Cerebellar nuclear complex (tissue), 1 donor: ENCODE measurements around the gene USP13.

ENCODE experiments used
- DNase-seq, 2 experiments: peaks; one replicate each; lab custom pipeline; 2025; lab: John Stamatoyannopoulos, UW

Gene USP13

DNA sequence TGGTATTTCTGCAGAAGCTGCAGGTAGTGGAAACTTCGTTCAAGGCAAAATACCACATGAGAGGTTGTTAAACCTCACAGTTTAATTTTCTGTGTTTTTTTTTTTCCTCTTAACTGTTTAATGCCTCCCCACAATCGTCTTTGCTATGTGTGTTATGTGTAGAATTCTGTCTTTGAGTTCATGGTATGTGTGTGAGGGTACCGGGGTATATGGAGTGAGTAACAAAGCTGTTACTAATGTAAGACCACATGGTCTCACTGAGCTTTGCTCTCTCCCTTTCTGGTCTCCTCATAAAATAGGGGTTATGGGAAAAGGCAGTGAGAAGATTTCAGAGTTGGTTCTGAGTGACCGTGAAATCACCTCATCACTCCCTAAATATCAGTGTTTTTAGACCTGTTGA is 143.6 kb downstream of the USP13 start:
- DNase-seq = no peak

DNA sequence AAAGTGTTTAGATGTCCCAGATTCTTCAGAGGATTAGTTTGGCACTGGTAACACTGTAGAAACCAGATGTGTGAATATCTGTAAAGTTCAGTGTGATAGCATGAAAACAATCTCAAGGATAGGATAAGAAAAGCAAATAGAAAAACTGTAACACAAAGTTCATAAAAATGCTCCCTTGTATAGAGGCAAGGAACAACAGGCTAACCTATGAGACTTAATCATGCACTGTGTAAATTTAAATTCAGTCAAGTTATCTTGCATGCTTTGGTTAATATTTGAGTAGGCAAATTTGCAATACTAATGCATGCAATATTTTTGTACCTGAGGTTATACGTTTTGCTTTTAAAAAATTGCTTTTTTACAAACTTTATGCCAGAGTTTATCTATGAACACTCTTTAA is 144.4 kb downstream of the USP13 start:
- DNase-seq = no peak

GRCh38 chr3:179801263-179801662 is 148.4 kb downstream of the USP13 start:
- no peak for DNase-seq

DNA sequence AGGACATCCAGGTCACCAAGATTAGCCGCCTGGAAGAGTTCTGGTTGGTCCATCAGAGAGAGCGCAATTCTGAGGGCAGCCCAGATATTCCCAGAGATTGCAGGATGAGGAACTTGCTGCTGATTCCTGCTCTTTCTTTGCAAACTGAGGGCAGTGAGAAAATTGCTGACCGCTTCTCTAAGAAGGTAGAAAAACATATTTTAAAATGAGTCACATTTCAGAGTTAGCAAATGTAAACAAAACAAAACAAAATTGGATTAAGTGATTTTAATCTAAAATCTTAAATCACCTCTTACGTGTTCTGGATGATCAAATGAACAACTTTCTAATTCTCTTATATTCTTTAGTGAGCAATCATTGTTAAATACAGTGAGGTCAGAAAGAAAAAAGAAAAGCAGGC is 149.0 kb downstream of the USP13 start:
- no peak for DNase-seq

GRCh38 chr3:179806177-179806576 is 153.3 kb downstream of the USP13 start:
- no peak for DNase-seq

- no peak for DNase-seq
Measured at GRCh38 chr3:179807588-179807987, 154.7 kb downstream of the USP13 start.

DNA sequence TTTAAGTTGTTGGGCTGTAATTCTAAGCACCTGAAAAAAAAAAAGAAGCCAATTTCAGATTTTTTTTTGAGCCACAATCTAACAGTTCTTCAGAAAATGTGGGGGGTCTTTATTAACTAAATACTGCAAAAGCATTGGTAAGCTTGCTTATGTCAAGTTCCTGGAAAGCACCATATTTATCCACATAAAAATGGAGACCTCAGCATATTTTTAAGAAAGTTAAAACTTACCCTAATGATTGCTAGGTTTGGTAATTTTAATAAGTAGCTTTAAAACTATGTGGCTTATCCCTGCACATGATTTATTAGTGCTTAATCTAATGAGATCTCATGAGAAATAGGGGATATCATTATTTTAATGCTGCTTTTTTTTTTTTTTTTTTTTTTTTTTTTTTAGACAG is 156.8 kb downstream of the USP13 start:
- DNase-seq = no peak

DNA sequence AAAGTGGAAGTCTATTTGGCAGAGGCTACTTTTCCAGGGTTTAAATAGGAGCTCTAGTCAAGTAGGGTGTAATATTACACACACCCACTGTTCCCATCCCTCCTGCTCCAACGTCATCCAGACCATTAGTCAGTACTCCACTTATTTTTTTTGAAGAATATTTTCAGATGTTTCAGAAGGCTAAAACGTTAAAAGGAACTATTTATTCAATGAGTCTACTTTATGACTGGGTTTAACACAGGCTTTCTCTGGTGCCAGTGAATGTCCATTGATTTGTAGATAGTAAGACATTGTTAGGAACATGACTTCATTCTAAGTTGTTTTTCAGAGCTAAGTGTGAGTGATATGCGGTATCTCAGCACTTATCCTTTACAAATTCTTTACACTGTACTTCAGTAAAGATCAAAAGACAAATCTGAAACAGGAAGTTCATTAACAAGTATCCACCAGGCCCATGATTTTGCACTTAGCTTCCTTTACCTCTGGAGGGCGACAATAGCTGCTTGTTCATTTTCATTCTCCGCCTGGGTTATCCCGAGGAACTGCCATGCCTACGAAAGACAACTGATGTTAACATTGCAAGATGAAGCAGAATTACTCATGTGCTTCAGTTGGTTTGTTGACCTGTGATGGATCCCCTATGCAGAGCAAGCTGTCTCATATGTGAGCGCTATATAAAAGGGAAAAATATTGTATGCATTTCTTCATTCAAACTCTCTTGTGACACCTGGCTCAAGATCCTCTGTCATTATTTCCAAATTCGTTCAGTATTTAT is 158.7 kb downstream of the USP13 start:
- no peak for DNase-seq

DNA sequence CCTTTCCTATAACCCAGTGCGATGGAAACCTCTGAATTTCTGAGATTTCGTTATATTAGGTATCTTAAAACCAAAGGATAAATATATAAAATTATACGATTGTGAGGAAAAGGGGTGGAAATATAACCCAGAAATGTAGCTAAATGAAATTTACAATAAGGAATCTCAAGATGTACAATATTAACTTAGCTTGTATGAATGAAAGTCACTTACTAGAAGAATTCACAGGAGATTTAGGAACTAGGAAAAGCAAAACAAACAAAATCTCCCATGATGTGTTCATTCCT is 159.2 kb downstream of the USP13 start:
- DNase-seq = no peak

GRCh38 chr3:179819379-179819778 is 166.5 kb downstream of the USP13 start:
- no peak for DNase-seq

GRCh38 chr3:179822296-179822695 is 169.5 kb downstream of the USP13 start:
- DNase-seq = no peak

DNA sequence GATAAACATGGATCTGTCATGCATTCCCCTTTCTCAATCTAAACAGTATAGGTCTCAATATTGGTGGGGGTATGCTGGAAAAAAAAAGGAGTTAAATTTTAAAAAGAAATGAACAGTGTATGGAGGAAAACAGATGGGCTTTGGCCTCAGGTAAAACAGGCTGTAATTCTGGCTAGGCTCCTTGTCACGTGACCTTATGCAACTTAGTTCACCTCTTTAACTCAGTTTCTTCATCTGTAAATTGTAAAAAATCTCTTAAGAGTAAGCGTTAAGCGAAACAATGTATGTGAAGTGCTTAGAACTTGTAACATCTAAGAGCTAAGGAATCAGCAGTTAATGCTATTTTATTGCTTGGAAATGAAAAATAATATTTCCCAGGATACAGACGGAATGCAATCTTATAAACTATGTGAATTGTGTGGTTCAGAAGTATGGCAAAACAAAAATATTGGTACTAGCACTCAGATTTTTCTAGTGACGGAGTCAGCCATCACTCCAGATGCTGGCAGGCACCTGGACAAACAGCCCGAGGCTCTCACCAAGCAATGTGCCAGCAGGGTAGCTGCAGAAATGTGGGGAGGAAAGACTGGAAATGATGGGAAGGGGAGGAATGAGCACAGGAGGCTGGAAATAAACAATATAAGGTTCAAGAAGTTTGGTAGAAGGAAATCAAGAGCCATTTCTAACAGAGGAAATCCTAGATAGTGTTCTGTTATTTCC is 172.8 kb downstream of the USP13 start:
- no peak for DNase-seq

DNA sequence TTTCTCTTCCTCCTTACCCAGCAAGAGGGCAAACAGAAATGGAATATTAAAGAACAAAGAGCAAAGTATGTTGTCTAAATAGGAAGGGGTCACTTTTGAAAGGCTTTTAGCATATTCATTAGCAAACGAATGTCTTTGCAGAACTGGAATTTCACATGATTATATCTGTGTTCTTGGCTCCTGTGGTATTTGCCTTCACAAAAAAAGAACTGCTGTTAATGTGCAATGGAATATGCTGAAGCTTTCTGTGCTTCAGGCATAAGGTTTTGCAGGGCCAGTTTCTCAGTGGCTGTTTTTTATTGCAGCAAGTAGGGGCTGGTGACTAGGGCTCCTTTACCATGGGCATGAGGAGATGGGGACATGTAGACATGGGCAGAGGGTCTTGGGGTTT is 173.4 kb downstream of the USP13 start:
- DNase-seq = no peak

- no peak for DNase-seq
Measured at GRCh38 chr3:179828738-179829137, 175.9 kb downstream of the USP13 start.

DNA sequence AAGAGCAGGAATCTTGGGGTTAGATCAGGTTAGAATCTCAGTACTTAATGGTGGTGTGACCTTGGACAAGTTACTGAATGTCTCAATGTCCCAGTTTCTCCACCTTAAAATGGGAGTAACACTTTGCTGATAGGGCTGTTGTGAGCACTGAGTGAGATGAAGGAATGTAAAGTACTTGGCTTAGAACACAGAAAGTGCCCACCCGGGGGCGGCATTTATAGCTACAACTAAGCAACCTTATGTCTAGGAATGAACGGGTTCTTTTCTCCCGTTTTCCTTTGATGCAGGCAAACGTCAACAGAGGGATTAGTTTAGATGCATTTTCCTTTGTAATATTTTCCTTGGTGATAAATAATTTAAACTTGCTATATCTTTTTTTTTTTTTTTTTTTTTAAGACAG is 176.6 kb downstream of the USP13 start:
- DNase-seq = no peak

- DNase-seq = no peak
Measured at GRCh38 chr3:179832333-179832854, 179.6 kb downstream of the USP13 start.

GRCh38 chr3:179833294-179833693 is 180.5 kb downstream of the USP13 start:
- no peak for DNase-seq

DNA sequence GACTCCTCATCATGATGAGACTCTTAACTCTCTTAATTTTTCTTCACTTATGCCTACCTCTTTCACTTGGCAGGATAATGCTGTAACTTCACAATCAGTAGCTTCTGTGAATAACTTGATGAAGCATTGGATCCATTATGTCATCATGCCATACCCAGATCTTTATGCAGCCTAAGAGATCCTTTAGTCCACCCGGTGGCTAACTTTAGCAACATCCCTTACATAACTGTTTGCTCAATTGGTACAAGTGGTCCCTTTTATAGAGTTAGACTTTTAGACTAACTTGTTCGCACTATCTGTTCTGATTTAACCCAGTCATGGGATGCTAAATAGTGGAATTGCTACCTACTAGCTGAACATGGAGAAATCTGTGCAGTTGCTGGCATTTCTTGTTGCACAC is 184.5 kb downstream of the USP13 start:
- DNase-seq = no peak
